HepG2 (cell line): Measurements from ENCODE around the gene OCSTAMP. TPM values are rescaled to one million over a fixed set of nuclear protein-coding genes. Genes with fewer than 3 reads are reported as not detected.

Experiments used
- DRAP1 ChIP-seq: IDR thresholded peaks from 2 replicates; pipeline ENCODE4 v1.6.1; 2016; ENCODE audit warnings: missing genetic modification reagents, missing compliant biosample characterization
- FOXK1 ChIP-seq: sonication (generic); formaldehyde crosslinking; IDR thresholded peaks from 2 replicates; pipeline ENCODE4 v1.4.0; 2020; ENCODE audit warnings: low read depth, missing genetic modification reagents, borderline replicate concordance
- HDAC2 ChIP-seq: sonication (generic); formaldehyde crosslinking; IDR thresholded peaks from 2 replicates; pipeline ENCODE4 v1.4.0; 2020; ENCODE audit warnings: missing genetic modification reagents
- HNF1B ChIP-seq: sonication (generic); formaldehyde crosslinking; IDR thresholded peaks from 2 replicates; pipeline ENCODE4 v1.5.1; 2020; ENCODE audit warnings: mild to moderate bottlenecking, moderate library complexity, missing genetic modification reagents
- HNRNPLL ChIP-seq: fragments of 200-400 bp; formaldehyde crosslinking; IDR thresholded peaks from 2 replicates; pipeline ENCODE4 v1.6.1; 2017; ENCODE audit warnings: mild to moderate bottlenecking, low read depth, low read length; ENCODE audit not compliant: poor library complexity, severe bottlenecking
- LCORL ChIP-seq, 2 experiments: fragments of 450-650 bp in 1 of 2; sonication (generic) in 1 of 2; formaldehyde crosslinking in 1 of 2; IDR thresholded peaks; 2 replicates each; pipeline versions ENCODE4 v1.5.0 to v1.6.1; 2017 to 2020; ENCODE audit warnings: antibody characterized with exemption in 1 of 2, missing genetic modification reagents in 1 of 2
- MIER3 ChIP-seq: IDR thresholded peaks from 2 replicates; pipeline ENCODE4 v1.6.1; 2016; ENCODE audit warnings: missing compliant biosample characterization, borderline replicate concordance
- MZF1 ChIP-seq: sonication (generic); formaldehyde crosslinking; IDR thresholded peaks from 2 replicates; pipeline ENCODE4 v1.8.1; 2023; ENCODE audit warnings: mild to moderate bottlenecking, missing genetic modification reagents, borderline replicate concordance
- PPARG ChIP-seq: conservative IDR thresholded peaks from 2 replicates; pipeline ENCODE4 v1.6.1; 2016; ENCODE audit warnings: missing biosample characterization, missing genetic modification reagents
- RARA ChIP-seq: IDR thresholded peaks from 2 replicates; pipeline ENCODE4 v1.6.1; 2016; ENCODE audit warnings: missing genetic modification reagents, missing compliant biosample characterization
- SMAD3 ChIP-seq: sonication (generic); formaldehyde crosslinking; IDR thresholded peaks from 2 replicates; pipeline ENCODE4 v1.4.0; 2020; ENCODE audit warnings: missing genetic modification reagents
- SMARCE1 ChIP-seq: fragments of 450-650 bp; IDR thresholded peaks from 2 replicates; pipeline ENCODE4 v1.6.1; 2017; ENCODE audit warnings: borderline replicate concordance
- TRAFD1 ChIP-seq: sonication (generic); formaldehyde crosslinking; IDR thresholded peaks from 2 replicates; pipeline ENCODE4 v1.5.1; 2020; ENCODE audit warnings: missing genetic modification reagents, mild to moderate bottlenecking, borderline replicate concordance
- ZBTB39 ChIP-seq: sonication (generic); formaldehyde crosslinking; IDR thresholded peaks from 2 replicates; pipeline ENCODE4 v1.5.0; 2020; ENCODE audit warnings: missing genetic modification reagents
- ZFX ChIP-seq: sonication (generic); formaldehyde crosslinking; IDR thresholded peaks from 2 replicates; pipeline ENCODE4 v1.4.0; 2020; ENCODE audit warnings: mild to moderate bottlenecking, low read depth, missing genetic modification reagents, moderate library complexity
- ZNF205 ChIP-seq: IDR thresholded peaks from 2 replicates; pipeline ENCODE4 v1.6.1; 2018; ENCODE audit warnings: missing biosample characterization, missing genetic modification reagents
- ZNF543 ChIP-seq: sonication (generic); formaldehyde crosslinking; IDR thresholded peaks from 2 replicates; pipeline ENCODE4 v1.4.0; 2020; ENCODE audit warnings: mild to moderate bottlenecking, missing genetic modification reagents
- ZNF710 ChIP-seq: sonication (generic); formaldehyde crosslinking; IDR thresholded peaks from 2 replicates; pipeline ENCODE4 v1.5.0; 2020; ENCODE audit warnings: mild to moderate bottlenecking, missing genetic modification reagents, borderline replicate concordance
- ZNF724P ChIP-seq: sonication (generic); formaldehyde crosslinking; IDR thresholded peaks from 2 replicates; pipeline ENCODE4 v1.8.0; 2022; ENCODE audit warnings: missing genetic modification reagents, borderline replicate concordance
- ZNF790 ChIP-seq: sonication (generic); formaldehyde crosslinking; IDR thresholded peaks from 2 replicates; pipeline ENCODE4 v1.8.0; 2022; ENCODE audit warnings: missing genetic modification reagents, mild to moderate bottlenecking, borderline replicate concordance
- polyA plus RNA-seq, 8 experiments: library from polyadenylated mRNA; depleted of rRNA in 3 of 8; stranded (reverse) in 7 of 8; unstranded in 1 of 8; fragments of >200 nt; fragmentation: Illumina TruSeq in 4 of 8; extraction: Trizol in 4 of 8; gene quantifications; 2 replicates each; pipeline versions ENCODE4 v1.2.1 to v1.2.3, GENCODE V29; 2011 to 2016; ENCODE audit warnings: low read depth in 4 of 8, missing spikeins in 1 of 8, mixed read lengths in 1 of 8; ENCODE audit not compliant: insufficient read depth in 1 of 8
- total RNA-seq, 5 experiments: library from RNA; depleted of rRNA; stranded (reverse); fragments of >200 nt; fragmentation: Illumina TruSeq; extraction: Trizol; gene quantifications; 2 replicates each; pipeline ENCODE4 v1.2.3, GENCODE V29; 2016; ENCODE audit warnings: low read depth in 1 of 5

OCSTAMP gene
- total and polyA plus RNA-seq, 2 of the 13 experiments (the other 11 are each of a cell fraction or from before 2014, with no cell fraction given), result not detected

- TF ChIP-seq TRAFD1 (CRISPR knock-in tag) (no peak), MZF1 (CRISPR knock-in tag) (0 out of 2 replicates have a peak, but pooled peaks have one; percentile 64), FOXK1 (CRISPR knock-in tag) (peak; percentile 70; the same call in 1 of the 2 replicates), RARA (peak; percentile 23; the same call in 1 of the 2 replicates), LCORL (IDR thresholded peaks at IDR 0.05) (no peak), LCORL (CRISPR knock-in tag; IDR thresholded peaks at IDR 0.05) (0 out of 2 replicates have a peak, but pooled peaks have one; percentile 25), MIER3 (0 out of 2 replicates have a peak, but pooled peaks have one; percentile 50), PPARG (no peak), ZNF543 (CRISPR knock-in tag) (no peak), SMAD3 (CRISPR knock-in tag) (peak; percentile 40; the same call in 1 of the 2 replicates), HNF1B (CRISPR knock-in tag) (no peak), ZNF790 (CRISPR knock-in tag) (no peak), ZFX (0 out of 2 replicates have a peak, but pooled peaks have one; percentile 34), ZNF724P (CRISPR knock-in tag) (no peak), HNRNPLL (no peak), HDAC2 (CRISPR knock-in tag) (peak; percentile 27; the same call in 1 of the 2 replicates), ZBTB39 (CRISPR knock-in tag) (no peak), SMARCE1 (no peak), DRAP1 (peak; percentile 40; the same call in 1 of the 2 replicates), ZNF710 (CRISPR knock-in tag) (no peak), ZNF205 (CRISPR knock-in tag) (0 out of 2 replicates have a peak, but pooled peaks have one; percentile 32)
Measured at GRCh38 chr20:46558511-46558959, 8.1 kb upstream of the OCSTAMP start (continued).
